HepG2 (cell line): ENCODE results near the gene MAP4K3. TPM values are rescaled to one million over a fixed set of nuclear protein-coding genes. Genes with fewer than 3 reads are reported as not detected.

Experiments
- ATAC-seq: fragments of 200-7000 bp; cut with Tn5 transposase; 3 replicates; pipeline ENCODE4 v1.9.1; 2020; ENCODE audit warnings: mild to moderate bottlenecking, moderate library complexity
- BruUV-seq: library from RNA; stranded (reverse); fragments of 400-500 nt; replicated peaks from 2 replicates; lab custom pipeline; 2021; lab: Mats Ljungman, UMichigan
- CTCF ChIA-PET: fragments of 300-600 bp; formaldehyde crosslinking; extraction: SDS; loops from one replicate; lab custom pipeline; 2021; ENCODE audit warnings: low total read pairs, inconsistent platforms, low intra/inter-chr PET ratio; lab: Yijun Ruan, JAX
- POLR2A ChIA-PET: fragments of 350-600 bp; sonication (Branson Sonifier 250); formaldehyde crosslinking; loops from one replicate; lab custom pipeline; 2020; ENCODE audit warnings: antibody characterized with exemption, inconsistent platforms; lab: Yijun Ruan, JAX
- DNase-seq: peaks from one replicate; pipeline ENCODE4 v3.0.0-alpha.2; 2015; ENCODE audit warnings: low spot score
- FAIRE-seq: peaks from 3 replicates; lab custom pipeline; 2011; peaks lifted over from hg19 to GRCh38; lab: Jason Lieb, UNC
- H2AFZ ChIP-seq: one replicate; pipeline ENCODE4 v1.6.1; 2011; ENCODE audit warnings: low read length, inconsistent platforms
- H3K27ac ChIP-seq: fragments of 300-600 bp; 3 replicates; pipeline ENCODE4 v1.8.0; 2011; ENCODE audit warnings: mixed run types, mild to moderate bottlenecking, mixed read lengths, low read length, inconsistent platforms; ENCODE audit not compliant: insufficient read depth; ENCODE audit errors: extremely low read length
- H3K27me3 ChIP-seq, 2 experiments: fragments of 200-600 bp in 1 of 2; 2 replicates in 1 of 2; 3 replicates in 1 of 2; pipeline versions ENCODE4 v1.6.0 to v1.8.0; 2011; ENCODE audit warnings: low read length in 2 of 2, mild to moderate bottlenecking in 2 of 2, moderate library complexity in 2 of 2, inconsistent platforms in 1 of 2; ENCODE audit not compliant: insufficient read depth in 2 of 2, control insufficient read depth in 1 of 2
- H3K36me3 ChIP-seq, 2 experiments: fragments of 200-600 bp in 1 of 2; replicated peaks in 1 of 2; 2 replicates in 1 of 2; 3 replicates in 1 of 2; pipeline versions ENCODE4 v1.5.1 to v1.8.0; 2011; ENCODE audit warnings: low read length in 2 of 2, inconsistent platforms in 1 of 2; ENCODE audit not compliant: insufficient read depth in 2 of 2, control insufficient read depth in 1 of 2
- H3K4me1 ChIP-seq: 2 replicates; pipeline ENCODE4 v1.5.1; 2012; ENCODE audit warnings: low read length, inconsistent platforms; ENCODE audit not compliant: insufficient read depth
- H3K4me2 ChIP-seq: 2 replicates; pipeline ENCODE4 v1.6.0; 2011; ENCODE audit warnings: low read depth, low read length, inconsistent platforms
- H3K4me3 ChIP-seq, 3 experiments: fragments of 200-600 bp in 1 of 3; sonication (generic), shearing (Covaris generic) in 1 of 3; replicated peaks in 1 of 3; 2 replicates each; pipeline ENCODE4 v1.5.1; 2011 to 2016; ENCODE audit warnings: low read length in 3 of 3, inconsistent platforms in 2 of 3, low read depth in 2 of 3, mild to moderate bottlenecking in 2 of 3, control low read depth in 1 of 3, mixed read lengths in 1 of 3; ENCODE audit not compliant: insufficient read depth in 1 of 3
- H3K79me2 ChIP-seq: one replicate; pipeline ENCODE4 v1.6.1; 2011; ENCODE audit warnings: low read length, inconsistent platforms; ENCODE audit not compliant: insufficient read depth
- H3K9ac ChIP-seq: 2 replicates; pipeline ENCODE4 v1.6.0; 2011; ENCODE audit warnings: mild to moderate bottlenecking, low read depth, low read length, inconsistent platforms; ENCODE audit not compliant: insufficient read depth
- H3K9me3 ChIP-seq: 2 replicates; pipeline ENCODE4 v1.5.1; 2012; ENCODE audit warnings: mild to moderate bottlenecking, low read length
- H4K20me1 ChIP-seq: 2 replicates; pipeline ENCODE4 v1.6.0; 2011; ENCODE audit warnings: inconsistent platforms, mild to moderate bottlenecking, low read length, moderate library complexity; ENCODE audit not compliant: insufficient read depth
- ELF3 ChIP-seq: IDR thresholded peaks from 2 replicates; pipeline ENCODE4 v1.6.1; 2016; ENCODE audit warnings: missing genetic modification reagents, missing compliant biosample characterization
- PHF8 ChIP-seq: sonication (generic); formaldehyde crosslinking; IDR thresholded peaks from 2 replicates; pipeline ENCODE4 v1.5.0; 2020; ENCODE audit warnings: missing genetic modification reagents
- ZNF12 ChIP-seq: sonication (generic); formaldehyde crosslinking; IDR thresholded peaks from 2 replicates; pipeline ENCODE4 v1.5.0; 2020; ENCODE audit warnings: missing genetic modification reagents
- ZNF326 ChIP-seq: sonication (generic); formaldehyde crosslinking; IDR thresholded peaks from 2 replicates; pipeline ENCODE4 v1.4.0; 2020; ENCODE audit warnings: missing genetic modification reagents, borderline replicate concordance
- ZNF343 ChIP-seq: sonication (generic); formaldehyde crosslinking; IDR thresholded peaks from 2 replicates; pipeline ENCODE4 v1.4.0; 2020; ENCODE audit warnings: mild to moderate bottlenecking, missing genetic modification reagents
- ZNF367 ChIP-seq: sonication (generic); formaldehyde crosslinking; IDR thresholded peaks from 2 replicates; pipeline ENCODE4 v1.4.0; 2020; ENCODE audit warnings: missing genetic modification reagents, borderline replicate concordance
- ZNF605 ChIP-seq: sonication (generic); formaldehyde crosslinking; IDR thresholded peaks from 2 replicates; pipeline ENCODE4 v1.8.0; 2022; ENCODE audit warnings: mild to moderate bottlenecking, missing genetic modification reagents
- WGBS: methylation state at CpG from one replicate; pipeline ENCODE4 v1.1.6; 2017; ENCODE audit warnings: low lambda C conversion rate; 5-methylcytosine and 5-hydroxymethylcytosine counted together
- in situ Hi-C: cut with HindIII; loops from 2 replicates; pipeline ENCODE4 v1.10.0; 2017; ENCODE audit warnings: low pct_unique_long_range_greater_than_20kb; ENCODE audit not compliant: extremely low pct_ligation_motif_present
- intact Hi-C: fragments of 100-400 bp; cut with micrococcal nuclease; formaldehyde crosslinking; loops from one replicate; pipeline ENCODE4 v1.10.0; 2022; ENCODE audit not compliant: unreplicated experiment
- polyA plus RNA-seq, 8 experiments: library from polyadenylated mRNA; depleted of rRNA in 3 of 8; stranded (reverse) in 7 of 8; unstranded in 1 of 8; fragments of >200 nt; fragmentation: Illumina TruSeq in 4 of 8; extraction: Trizol in 4 of 8; gene quantifications; 2 replicates each; pipeline versions ENCODE4 v1.2.1 to v1.2.3, GENCODE V29; 2011 to 2016; ENCODE audit warnings: low read depth in 4 of 8, missing spikeins in 1 of 8, mixed read lengths in 1 of 8; ENCODE audit not compliant: insufficient read depth in 1 of 8
- total RNA-seq, 5 experiments: library from RNA; depleted of rRNA; stranded (reverse); fragments of >200 nt; fragmentation: Illumina TruSeq; extraction: Trizol; gene quantifications; 2 replicates each; pipeline ENCODE4 v1.2.3, GENCODE V29; 2016; ENCODE audit warnings: low read depth in 1 of 5
- TF ChIP-seq, protein P1 (sequence below): IDR thresholded peaks from 2 replicates; pipeline ENCODE4 v1.4.0; 2020; ENCODE audit warnings: mild to moderate bottlenecking, missing genetic modification reagents
- TF ChIP-seq, protein P2 (sequence below): sonication (generic); formaldehyde crosslinking; IDR thresholded peaks from 2 replicates; pipeline ENCODE4 v1.9.0; 2022; ENCODE audit warnings: low read depth, missing genetic modification reagents
- TF ChIP-seq, protein P3 (sequence below): IDR thresholded peaks from 2 replicates; pipeline ENCODE4 v1.6.1; 2016

Gene MAP4K3
- total and polyA plus RNA-seq, 2 of the 13 experiments (the other 11 are each of a cell fraction or from before 2014, with no cell fraction given), result 45.9 to 53.2 TPM

DNA sequence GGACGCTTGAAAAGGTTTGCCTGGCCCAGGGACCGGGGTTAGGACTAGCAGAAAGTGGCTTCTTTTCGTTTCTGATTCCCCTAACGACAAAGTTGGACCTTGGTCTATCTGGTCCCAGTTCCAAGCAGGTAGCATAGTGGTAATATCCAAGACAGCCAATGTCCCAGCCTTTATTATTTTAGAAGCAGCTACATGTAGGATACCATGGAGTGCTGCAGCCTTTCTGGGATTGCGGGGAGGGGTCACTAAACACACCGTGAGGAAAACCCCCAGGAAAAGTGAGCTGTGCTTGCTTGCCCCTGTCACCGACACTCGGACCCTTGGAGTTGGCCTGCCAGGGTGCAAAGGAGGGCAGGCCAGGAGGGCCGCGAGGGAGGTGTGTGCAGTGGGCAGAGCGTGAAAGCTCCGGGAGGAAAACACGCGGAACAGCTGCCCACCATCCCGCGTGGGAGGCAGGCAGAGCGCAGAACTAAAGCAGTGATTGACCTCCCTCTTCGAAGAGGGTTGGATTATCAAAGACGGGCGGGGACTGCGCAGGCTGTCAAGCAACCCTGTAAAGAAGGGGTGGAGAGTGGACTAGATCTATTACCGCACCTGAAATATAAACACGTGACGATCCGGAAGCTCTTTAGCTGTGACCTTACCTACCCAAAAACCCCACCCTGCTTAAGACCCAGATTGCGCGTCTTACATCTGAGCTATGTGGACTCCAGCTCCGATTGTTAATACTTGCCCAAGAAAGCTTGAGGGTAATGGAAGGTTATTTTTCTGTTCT lies 624 bp upstream of the MAP4K3 start (continued):
- TF ChIP-seq PHF8 (CRISPR knock-in tag), result peak; percentile 39

DNA sequence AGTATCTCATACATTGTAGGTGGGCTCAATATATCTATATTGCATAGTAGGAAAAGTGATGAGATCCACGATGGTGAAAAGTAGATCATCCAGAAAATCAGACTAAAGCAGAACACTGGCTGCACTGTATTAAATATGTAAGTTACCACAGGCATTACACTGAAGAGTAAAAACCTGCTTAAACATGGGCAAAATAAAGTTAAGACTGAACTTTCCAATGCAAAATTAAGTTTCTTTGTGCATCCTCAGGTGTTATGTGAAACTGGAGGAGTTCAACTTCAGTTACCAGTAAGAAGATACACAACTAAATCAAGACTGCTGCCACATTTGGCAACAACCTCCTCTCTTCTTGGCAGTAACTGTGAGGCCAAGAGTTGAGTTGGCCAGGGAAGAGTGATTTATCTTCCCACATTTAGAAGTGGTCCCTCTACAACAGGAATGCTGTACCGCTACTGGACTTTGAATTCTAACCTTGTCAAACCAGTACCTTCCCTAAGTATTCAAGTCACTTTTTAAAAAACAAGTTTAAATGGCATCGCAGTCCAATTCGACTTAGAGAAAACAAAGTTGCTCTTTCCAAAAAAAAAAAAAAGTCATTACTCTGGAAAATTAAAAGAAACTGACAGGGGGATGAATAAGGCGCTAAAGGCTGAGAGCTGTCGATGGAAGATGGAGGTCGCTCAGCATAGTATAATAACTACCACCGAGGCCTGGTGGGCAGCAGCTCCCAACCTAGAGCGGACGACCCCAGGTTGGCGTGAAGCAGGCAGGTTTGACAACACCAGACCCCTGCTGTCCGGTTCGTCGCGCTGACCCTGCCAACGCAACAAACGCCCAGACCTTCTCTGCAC lies 1.1 kb downstream of the MAP4K3 start:
- 1% methylated on average over 17 of the region's 17 CpGs for WGBS
- H3K27ac ChIP-seq, result peak overlapping the region; percentile 94
- H3K4me2 ChIP-seq, result peak overlapping the region; percentile 86
- POLR2A ChIA-PET, result interaction anchor here (0.7 to 4.0 kb wide), 9 partner anchors 7 to 111 kb away, joined by 3 to 35 read pairs (median 4); no protein-coding TSS in a partner anchor
- H3K9ac ChIP-seq, result peak overlapping the region; percentile 92
- TSS peak; percentile 48 for BruUV-seq
- CTCF ChIA-PET, result no interaction called here
- intact Hi-C loops (loop anchor here (1.0 to 2.0 kb wide), 4 partner anchors 9 to 77 kb away; no protein-coding TSS in a partner anchor), in situ Hi-C loops (loop anchor here (5.0 kb wide), 1 partner anchor 66 kb away; no protein-coding TSS in a partner anchor)
- peaks cover 90% of the 10 kb centered on the region for H3K79me2 ChIP-seq
- DNase-seq (peak; percentile 49), FAIRE-seq (no peak), ATAC-seq (peak; percentile 62)
- H3K4me3 ChIP-seq, result peak overlapping the region; percentile 92 to 95 (median 93)
- H3K36me3 ChIP-seq, result no peaks in the 10 kb centered on the region
- H3K9me3 ChIP-seq, result no peaks in the 10 kb centered on the region
- peaks cover 43% of the 10 kb centered on the region for H4K20me1 ChIP-seq
- no peaks in the 10 kb centered on the region; a peak in 1 of 5 replicates for H3K27me3 ChIP-seq
- H3K4me1 ChIP-seq, result peaks cover 71% of the 10 kb centered on the region
- no peak overlapping the region for H2AFZ ChIP-seq
- TF ChIP-seq, protein P1, sequence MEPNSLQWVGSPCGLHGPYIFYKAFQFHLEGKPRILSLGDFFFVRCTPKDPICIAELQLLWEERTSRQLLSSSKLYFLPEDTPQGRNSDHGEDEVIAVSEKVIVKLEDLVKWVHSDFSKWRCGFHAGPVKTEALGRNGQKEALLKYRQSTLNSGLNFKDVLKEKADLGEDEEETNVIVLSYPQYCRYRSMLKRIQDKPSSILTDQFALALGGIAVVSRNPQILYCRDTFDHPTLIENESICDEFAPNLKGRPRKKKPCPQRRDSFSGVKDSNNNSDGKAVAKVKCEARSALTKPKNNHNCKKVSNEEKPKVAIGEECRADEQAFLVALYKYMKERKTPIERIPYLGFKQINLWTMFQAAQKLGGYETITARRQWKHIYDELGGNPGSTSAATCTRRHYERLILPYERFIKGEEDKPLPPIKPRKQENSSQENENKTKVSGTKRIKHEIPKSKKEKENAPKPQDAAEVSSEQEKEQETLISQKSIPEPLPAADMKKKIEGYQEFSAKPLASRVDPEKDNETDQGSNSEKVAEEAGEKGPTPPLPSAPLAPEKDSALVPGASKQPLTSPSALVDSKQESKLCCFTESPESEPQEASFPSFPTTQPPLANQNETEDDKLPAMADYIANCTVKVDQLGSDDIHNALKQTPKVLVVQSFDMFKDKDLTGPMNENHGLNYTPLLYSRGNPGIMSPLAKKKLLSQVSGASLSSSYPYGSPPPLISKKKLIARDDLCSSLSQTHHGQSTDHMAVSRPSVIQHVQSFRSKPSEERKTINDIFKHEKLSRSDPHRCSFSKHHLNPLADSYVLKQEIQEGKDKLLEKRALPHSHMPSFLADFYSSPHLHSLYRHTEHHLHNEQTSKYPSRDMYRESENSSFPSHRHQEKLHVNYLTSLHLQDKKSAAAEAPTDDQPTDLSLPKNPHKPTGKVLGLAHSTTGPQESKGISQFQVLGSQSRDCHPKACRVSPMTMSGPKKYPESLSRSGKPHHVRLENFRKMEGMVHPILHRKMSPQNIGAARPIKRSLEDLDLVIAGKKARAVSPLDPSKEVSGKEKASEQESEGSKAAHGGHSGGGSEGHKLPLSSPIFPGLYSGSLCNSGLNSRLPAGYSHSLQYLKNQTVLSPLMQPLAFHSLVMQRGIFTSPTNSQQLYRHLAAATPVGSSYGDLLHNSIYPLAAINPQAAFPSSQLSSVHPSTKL (CRISPR knock-in tag), result no peak
- TF ChIP-seq, protein P2, sequence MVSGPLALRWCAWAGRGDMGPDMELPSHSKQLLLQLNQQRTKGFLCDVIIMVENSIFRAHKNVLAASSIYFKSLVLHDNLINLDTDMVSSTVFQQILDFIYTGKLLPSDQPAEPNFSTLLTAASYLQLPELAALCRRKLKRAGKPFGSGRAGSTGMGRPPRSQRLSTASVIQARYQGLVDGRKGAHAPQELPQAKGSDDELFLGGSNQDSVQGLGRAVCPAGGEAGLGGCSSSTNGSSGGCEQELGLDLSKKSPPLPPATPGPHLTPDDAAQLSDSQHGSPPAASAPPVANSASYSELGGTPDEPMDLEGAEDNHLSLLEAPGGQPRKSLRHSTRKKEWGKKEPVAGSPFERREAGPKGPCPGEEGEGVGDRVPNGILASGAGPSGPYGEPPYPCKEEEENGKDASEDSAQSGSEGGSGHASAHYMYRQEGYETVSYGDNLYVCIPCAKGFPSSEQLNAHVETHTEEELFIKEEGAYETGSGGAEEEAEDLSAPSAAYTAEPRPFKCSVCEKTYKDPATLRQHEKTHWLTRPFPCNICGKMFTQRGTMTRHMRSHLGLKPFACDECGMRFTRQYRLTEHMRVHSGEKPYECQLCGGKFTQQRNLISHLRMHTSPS (CRISPR knock-in tag), result no peak
- 0 out of 2 replicates have a peak, but pooled peaks have one; percentile 6 for TF ChIP-seq ZNF12 (CRISPR knock-in tag)
- no peak for TF ChIP-seq ZNF326 (CRISPR knock-in tag)
- TF ChIP-seq ZNF605 (CRISPR knock-in tag), result 0 out of 2 replicates have a peak, but pooled peaks have one; percentile 6
- 0 out of 2 replicates have a peak, but pooled peaks have one; percentile 37 for TF ChIP-seq ZNF367
- no peak for TF ChIP-seq ELF3 (CRISPR knock-in tag)
- peak; percentile 46 for TF ChIP-seq ZNF343 (CRISPR knock-in tag)
- TF ChIP-seq, protein P3, sequence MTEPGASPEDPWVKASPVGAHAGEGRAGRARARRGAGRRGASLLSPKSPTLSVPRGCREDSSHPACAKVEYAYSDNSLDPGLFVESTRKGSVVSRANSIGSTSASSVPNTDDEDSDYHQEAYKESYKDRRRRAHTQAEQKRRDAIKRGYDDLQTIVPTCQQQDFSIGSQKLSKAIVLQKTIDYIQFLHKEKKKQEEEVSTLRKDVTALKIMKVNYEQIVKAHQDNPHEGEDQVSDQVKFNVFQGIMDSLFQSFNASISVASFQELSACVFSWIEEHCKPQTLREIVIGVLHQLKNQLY (CRISPR knock-in tag), result no peak
